Mucosa of stomach (tissue), 1 donor: ENCODE results near the gene CLEC18A.
"Not testable (repeated sequence)": the region's sequence is repeated elsewhere in the genome, so short reads cannot be mapped to it uniquely, and the experiment has no call there.

ENCODE experiments used
- H3K27me3 ChIP-seq: one replicate; pipeline ENCODE4 v1.7.0; 2013; ENCODE audit warnings: mild to moderate bottlenecking, low read length; ENCODE audit not compliant: control insufficient read depth, insufficient read depth
- H3K36me3 ChIP-seq: one replicate; pipeline ENCODE4 v1.7.0; 2013; ENCODE audit warnings: low read length; ENCODE audit not compliant: control insufficient read depth, insufficient read depth
- H3K4me1 ChIP-seq: one replicate; pipeline ENCODE4 v1.7.0; 2013; ENCODE audit warnings: mild to moderate bottlenecking, low read length; ENCODE audit not compliant: control insufficient read depth, insufficient read depth
- H3K4me3 ChIP-seq: one replicate; pipeline ENCODE4 v1.7.0; 2013; ENCODE audit warnings: low read length
- H3K9ac ChIP-seq: one replicate; pipeline ENCODE4 v1.7.0; 2013; ENCODE audit warnings: mild to moderate bottlenecking, low read length, moderate library complexity
- H3K9me3 ChIP-seq: one replicate; pipeline ENCODE4 v1.7.0; 2013; ENCODE audit warnings: mild to moderate bottlenecking, low read length, moderate library complexity; ENCODE audit not compliant: control insufficient read depth
- donor health status: Pancreatic carcinoma.

Gene CLEC18A

DNA sequence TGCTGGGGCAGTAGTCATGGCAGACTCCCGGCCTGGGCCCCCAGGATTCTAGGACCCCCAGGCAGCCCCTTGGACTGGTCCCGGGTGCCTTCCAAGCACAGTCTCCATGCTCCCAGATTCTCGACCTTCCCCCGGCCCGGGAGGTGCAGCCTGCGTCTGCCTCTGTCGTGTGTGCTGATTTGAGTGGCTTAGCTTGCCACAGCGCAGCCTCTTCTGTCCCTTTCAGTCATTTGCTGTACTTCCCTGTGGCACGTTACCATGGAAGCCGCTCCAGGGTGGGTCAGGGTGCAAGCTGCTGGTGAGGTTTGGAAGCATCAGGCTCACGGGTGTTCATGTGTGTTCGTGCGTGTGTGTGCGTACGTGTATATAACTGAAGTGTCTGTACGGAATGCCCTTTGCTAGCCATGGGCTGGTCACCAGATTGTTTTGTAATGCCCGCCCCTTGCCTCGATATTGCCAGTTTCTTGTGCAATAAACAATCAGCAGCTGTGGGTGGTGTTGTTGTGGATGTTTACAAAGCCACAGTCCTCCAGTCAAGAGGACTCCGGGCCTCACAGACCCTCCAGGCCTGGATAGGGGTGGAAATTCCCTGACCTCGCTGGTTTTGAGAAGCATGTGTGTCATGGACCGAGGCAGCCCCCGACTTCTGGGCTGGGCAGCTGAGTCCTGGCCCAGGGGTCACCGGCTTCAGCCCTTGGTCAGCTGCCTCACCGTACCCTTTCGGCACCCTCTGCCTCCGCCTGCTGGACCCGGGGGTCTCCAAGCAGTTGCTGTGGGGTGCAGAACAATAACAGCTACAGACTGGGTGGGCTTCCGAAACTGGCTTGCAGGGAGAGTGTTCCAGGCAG lies 9.7 kb upstream of the CLEC18A start:
- Histone ChIP-seq H3K36me3 (peaks cover 14% of the 10 kb centered on the region), H3K4me3 (no peak overlapping the region)

DNA sequence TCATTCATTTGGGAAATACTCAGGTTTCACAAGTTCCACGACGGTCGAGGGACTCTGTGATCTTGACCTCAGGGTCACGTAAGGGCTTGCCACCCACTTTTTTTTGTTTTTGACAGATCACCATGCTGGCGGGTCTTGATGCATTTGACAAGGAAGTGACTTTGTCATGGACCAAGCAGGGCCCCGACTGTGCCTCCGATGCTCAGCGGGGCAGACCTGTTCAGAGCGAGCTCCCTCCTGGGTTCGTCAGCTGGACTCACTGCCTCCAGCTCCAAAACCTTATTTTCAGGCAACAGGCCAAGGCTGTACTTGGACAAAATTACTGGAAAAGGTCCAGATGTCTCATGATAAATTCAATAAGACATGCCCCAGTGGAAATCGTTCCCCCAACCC lies 9.0 kb upstream of the CLEC18A start:
- no peaks in the 10 kb centered on the region for H3K9me3 ChIP-seq
- H3K36me3 ChIP-seq = peaks cover 9% of the 10 kb centered on the region
- H3K9ac ChIP-seq = no peak overlapping the region
- H3K4me3 ChIP-seq = no peak overlapping the region
- no peaks in the 10 kb centered on the region for H3K4me1 ChIP-seq
- H3K27me3 ChIP-seq = no peaks in the 10 kb centered on the region

More for the DNA sequence above, 9.7 kb upstream of the CLEC18A start:
- Histone ChIP-seq H3K27me3 (no peaks in the 10 kb centered on the region), H3K9me3 (no peaks in the 10 kb centered on the region), H3K9ac (no peak overlapping the region), H3K4me1 (no peaks in the 10 kb centered on the region)

DNA sequence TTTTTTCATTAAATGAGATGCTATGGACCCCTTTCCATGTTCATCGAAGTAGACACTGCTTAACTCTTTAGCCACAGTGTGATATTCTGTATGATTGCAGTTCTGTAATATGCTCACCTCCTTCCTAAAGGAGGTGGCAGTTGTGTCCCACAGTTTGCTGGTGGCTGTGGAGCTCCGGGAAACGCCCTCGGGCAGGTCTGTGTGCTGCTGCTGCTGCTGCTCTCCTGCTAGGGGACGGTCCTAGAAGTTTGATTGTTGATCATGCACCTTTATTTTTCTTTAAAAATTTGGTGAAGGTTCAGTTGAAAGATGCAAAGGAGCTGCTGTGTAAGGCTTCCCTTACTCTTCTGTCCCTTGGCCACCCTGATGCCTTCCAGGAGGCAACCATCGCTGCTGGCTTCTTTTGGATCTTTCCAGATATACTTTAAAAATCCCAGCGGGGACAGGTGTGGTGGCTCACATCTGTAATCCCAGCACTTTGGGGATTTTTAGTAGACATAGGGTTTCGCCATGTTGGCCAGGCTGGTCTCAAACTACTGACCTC lies 8.4 kb upstream of the CLEC18A start:
- H3K36me3 ChIP-seq = peaks cover 3% of the 10 kb centered on the region
- no peaks in the 10 kb centered on the region for H3K4me1 ChIP-seq
- H3K9ac ChIP-seq = no peak overlapping the region
- no peaks in the 10 kb centered on the region for H3K9me3 ChIP-seq
- no peaks in the 10 kb centered on the region for H3K27me3 ChIP-seq
- H3K4me3 ChIP-seq = no peak overlapping the region

DNA sequence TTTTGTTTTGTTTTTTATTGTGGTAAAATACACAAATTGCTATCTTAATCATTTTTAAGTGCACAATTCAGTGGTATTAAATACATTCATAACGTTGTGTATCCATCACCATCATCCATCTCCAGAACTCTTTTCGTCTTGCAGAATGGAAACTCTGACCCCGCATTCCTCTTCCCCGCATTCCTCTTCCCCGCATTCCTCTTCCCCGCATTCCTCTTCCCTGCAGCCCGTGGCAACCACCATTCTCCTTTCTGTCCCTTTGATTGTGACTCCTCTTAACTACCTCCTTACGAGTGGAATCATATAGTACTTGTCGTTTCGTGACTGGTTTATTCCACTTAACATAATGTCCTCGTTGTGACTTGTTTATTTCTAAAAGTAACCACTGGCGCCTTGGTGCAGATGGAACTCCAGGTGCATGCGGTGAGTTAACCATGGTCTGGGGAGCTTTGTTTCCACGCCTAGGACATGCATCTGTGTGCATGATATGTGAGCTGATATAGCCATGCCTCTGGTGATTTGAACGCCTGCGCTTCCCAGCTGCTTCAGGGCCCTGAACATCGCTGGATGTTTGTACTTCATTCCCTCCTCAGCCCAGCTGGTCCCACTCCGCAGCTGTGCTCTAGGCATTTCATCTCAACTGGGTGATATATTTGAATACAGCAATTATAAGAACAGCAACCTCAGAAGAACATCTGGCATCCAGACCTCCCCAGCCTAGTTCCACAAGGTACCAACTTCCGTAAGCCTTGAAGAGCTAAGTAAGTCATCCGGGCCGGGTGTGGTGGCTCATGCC lies 7.7 kb upstream of the CLEC18A start:
- not testable (repeated sequence) for H3K9me3 ChIP-seq, H3K9ac ChIP-seq, H3K4me3 ChIP-seq, H3K4me1 ChIP-seq, H3K27me3 ChIP-seq, H3K36me3 ChIP-seq

DNA sequence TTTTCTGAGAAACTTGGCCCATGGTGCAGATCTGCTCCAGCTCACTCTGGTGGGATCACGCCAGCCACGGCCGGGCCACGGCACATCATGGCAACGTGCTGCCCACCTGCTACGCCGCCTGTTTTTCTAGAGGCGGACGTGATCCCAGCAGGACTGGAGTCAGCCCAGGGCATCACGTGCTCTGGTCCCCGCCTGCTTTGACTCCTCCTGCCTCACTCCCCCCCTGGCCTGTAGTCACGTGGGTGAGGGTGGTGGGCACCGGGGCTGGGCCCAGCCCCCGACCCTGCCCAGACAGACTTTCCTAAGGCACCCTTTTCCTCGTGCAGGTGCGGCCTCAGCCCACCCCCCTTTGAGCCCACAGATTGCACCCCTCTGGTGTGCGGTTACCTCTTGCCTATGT lies 723 bp upstream of the CLEC18A start:
- not testable (repeated sequence) for H3K9me3 ChIP-seq, H3K4me1 ChIP-seq, H3K4me3 ChIP-seq, H3K9ac ChIP-seq, H3K36me3 ChIP-seq, H3K27me3 ChIP-seq

DNA sequence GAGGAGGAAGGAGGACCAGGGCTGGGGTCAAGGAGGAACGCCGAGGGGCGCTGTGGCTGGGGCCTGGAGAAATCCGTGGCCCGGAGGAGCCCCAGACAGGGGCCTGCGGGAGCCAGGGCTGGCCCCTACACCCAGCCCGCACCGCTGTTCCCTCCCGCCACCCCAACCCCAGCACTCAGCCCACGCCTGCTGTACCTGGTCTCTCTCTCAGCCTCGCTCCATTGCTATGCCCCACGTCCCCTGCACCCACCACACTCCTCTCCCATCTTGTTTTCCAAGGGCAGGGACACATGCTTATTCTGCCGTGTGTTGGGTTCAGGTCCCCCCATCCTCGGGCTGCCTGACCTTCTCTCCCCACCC lies 518 bp downstream of the CLEC18A start:
- H3K4me3 ChIP-seq, H3K9ac ChIP-seq, H3K9me3 ChIP-seq, H3K4me1 ChIP-seq, H3K27me3 ChIP-seq, H3K36me3 ChIP-seq: not testable (repeated sequence)

DNA sequence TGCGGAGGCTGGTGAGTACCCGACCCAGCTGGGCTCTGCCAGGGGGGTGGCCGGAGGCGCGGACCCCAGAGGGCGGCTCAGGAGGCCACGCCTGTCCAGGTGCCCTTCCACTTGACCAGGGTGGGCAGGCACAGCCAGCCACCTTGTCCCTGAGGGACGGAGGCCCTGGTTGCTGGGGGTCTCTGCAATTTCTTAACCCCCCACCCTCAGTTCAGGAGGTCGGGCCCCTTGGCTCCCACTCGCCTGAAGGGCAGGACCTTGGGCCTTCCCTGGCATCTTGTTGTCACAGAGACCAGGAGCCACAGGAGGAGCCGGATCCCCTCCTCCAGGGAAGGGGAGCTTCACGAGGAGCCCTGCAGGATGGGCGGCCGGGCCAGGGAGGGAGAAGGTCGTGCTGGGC lies 982 bp downstream of the CLEC18A start:
- H3K27me3 ChIP-seq, H3K36me3 ChIP-seq, H3K9ac ChIP-seq, H3K9me3 ChIP-seq, H3K4me1 ChIP-seq, H3K4me3 ChIP-seq: not testable (repeated sequence)

DNA sequence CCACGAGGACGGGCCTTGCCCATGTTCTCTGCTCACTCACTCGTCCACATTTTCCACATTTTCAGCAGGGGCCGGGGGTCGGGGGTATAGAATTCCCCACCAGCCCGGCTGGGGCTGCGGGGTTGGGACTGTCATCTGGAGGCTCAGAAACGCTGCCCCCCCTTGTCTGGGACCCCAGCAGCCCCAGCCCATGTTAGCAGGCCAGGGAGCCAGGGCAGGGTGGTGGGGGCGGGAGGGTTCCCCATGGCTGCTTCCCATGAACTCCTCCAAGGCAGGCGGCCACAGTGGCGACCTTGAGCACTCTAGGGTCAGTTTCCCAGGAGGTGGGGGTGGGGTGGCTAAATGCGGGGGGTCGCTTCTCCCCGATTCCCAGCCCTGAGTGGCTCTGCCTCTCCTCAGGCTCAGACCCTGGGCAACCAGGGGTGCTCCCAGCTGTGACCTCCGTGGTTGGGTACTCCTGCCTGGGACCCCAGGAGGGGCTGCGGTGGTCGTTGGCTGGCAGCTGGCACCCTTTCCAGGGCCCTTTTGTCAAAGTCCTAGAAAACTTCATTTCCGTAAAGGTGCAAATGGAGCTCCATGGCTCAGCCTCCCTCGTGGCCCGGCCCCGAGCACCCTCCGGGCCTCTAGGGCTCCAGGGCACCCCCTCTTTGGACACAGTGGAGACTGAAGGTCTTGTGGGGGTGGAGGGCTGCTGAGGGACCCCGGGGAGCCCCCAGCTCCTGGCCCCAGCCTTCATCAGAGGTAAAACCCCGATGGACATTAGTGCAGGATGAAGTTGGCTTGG lies 1.6 kb downstream of the CLEC18A start:
- not testable (repeated sequence) for H3K9ac ChIP-seq, H3K4me1 ChIP-seq, H3K9me3 ChIP-seq, H3K4me3 ChIP-seq, H3K27me3 ChIP-seq, H3K36me3 ChIP-seq

DNA sequence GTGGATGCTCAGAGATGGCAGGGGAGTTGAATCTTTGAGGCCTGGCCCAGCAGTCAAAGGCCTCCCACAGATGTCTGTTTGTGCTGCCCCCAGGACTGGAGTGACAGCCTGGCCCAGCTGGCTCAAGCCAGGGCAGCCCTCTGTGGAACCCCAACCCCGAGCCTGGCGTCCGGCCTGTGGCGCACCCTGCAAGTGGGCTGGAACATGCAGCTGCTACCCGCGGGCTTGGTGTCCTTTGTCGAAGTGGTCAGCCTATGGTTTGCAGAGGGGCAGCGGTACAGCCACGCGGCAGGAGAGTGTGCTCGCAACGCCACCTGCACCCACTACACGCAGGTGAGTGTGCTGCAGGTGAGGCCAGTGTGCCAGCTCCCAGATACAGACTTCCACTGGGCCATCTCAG lies 3.1 kb downstream of the CLEC18A start:
- H3K9ac ChIP-seq, H3K4me1 ChIP-seq, H3K9me3 ChIP-seq, H3K36me3 ChIP-seq, H3K4me3 ChIP-seq, H3K27me3 ChIP-seq: not testable (repeated sequence)

DNA sequence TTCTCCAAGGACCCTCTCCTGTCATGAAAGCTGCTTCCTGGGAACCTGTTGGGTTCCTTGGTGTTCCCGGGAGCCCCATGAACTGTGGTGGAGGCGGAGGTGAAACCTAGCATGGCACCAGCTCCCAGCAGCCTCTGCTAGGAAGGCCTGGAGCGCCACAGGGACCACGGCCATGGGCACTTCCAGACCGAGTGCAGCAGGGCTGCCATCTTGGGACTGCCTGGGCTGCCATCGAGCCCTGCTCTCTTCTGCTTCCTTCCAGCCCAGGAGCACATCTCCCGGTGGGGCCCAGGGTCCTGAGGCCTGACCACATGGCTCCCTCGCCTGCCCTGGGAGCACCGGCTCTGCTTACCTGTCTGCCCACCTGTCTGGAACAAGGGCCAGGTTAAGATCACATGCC lies 12.2 kb downstream of the CLEC18A start:
- not testable (repeated sequence) for H3K27me3 ChIP-seq, H3K4me1 ChIP-seq, H3K4me3 ChIP-seq, H3K9ac ChIP-seq, H3K9me3 ChIP-seq, H3K36me3 ChIP-seq

DNA sequence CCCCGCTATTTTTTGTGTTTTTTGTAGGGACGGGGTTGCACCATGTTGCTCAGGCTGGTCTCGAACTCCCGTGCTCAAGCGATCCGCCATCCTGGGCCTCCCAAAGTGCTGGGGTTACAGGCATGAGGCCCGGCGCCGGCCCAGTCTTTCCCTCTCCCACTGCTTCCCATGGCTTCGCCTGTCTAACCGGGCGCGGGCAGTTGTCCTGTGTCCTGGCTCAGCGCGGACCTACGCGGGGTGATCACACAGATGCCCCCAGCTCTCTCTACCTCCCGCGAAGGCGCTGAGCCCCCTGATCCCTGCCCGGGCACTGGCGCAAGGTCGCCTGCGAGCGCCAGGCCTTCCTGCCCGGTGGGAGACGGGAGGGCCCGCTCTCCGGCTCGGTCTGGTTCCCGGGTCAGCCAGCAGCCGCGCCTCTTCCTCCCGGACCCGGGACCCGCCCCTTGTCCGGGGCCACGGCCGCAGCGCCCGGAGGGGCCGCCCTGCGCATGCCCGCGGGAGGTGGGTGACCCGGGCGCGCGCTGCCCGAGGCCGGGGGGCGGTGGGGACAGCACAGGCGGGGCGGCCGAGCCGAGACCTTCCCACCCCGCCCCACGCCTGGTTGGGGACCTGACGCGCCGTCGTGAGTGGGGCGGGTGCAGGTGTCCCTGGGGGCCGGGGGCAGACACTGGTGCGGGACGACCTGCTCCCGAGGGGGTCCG lies 14.0 kb downstream of the CLEC18A start:
- H3K4me3 ChIP-seq, H3K4me1 ChIP-seq, H3K9me3 ChIP-seq, H3K9ac ChIP-seq, H3K36me3 ChIP-seq, H3K27me3 ChIP-seq: not testable (repeated sequence)
